ENCODE measurements around the gene IDH2.
"Not testable (repeated sequence)": the region's sequence is repeated elsewhere in the genome, so short reads cannot be mapped to it uniquely, and the experiment has no call there.

IDH2 gene

GRCh38 chr15:90115783-90116182 is 13.5 kb upstream of the IDH2 start:
- H3K4me3 ChIP-seq (ENCODE audit: low read depth, low read length), result no peak overlapping the region

DNA sequence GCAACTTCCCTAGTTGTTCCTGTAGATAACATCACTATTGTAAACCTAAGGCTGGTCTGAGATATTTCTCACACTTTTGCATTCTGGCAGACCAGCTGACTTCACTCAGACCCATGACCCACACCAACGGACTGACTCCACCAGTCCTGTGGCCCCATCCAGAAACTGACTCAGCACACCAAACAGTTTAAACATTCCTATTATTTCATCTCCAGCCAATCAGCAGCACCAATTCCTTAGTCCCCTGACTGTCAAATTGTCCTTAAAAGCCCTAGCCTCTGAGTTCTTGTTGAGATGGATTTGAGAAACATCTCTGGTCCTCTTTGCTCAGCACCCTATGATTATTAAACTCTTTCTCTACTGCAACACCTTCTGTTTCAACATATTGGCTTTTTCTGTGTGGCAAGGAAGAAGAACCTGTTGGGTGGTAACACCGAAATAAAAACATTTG is 12.2 kb upstream of the IDH2 start:
- H3K4me3 ChIP-seq (ENCODE audit: low read depth, low read length), result no peak overlapping the region

DNA sequence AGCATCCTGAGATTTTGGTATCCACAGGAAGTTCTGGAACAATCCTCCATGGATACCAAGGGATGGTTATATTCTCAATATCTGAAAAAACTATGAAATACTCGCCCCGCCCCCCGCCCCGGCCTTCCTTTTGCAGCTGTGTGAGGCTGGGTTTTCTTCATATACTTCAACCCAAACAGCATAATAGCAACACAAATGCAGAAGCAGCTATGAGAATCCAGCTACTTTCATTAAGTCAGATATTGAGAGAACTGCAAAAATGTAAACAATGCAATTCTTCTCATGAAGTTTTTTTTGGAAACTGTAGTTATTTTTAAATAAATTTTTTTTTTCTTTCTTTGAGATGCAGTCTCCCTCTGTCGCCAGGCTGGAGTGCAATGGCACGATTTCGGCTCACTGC is 10.9 kb upstream of the IDH2 start:
- H3K4me3 ChIP-seq (ENCODE audit: low read depth, low read length), result no peak overlapping the region

GRCh38 chr15:90109163-90109751 is 7.0 kb upstream of the IDH2 start:
- not testable (repeated sequence) for H3K4me3 ChIP-seq (ENCODE audit: low read depth, low read length)

GRCh38 chr15:90108038-90108437 is 5.8 kb upstream of the IDH2 start:
- not testable (repeated sequence) for H3K4me3 ChIP-seq (ENCODE audit: low read depth, low read length)

- no peak overlapping the region for H3K4me3 ChIP-seq (ENCODE audit: low read depth, low read length)
Measured at GRCh38 chr15:90106522-90107117, 4.4 kb upstream of the IDH2 start.

- no peak overlapping the region for H3K4me3 ChIP-seq (ENCODE audit: low read depth, low read length)
Measured at GRCh38 chr15:90105521-90105920, 3.3 kb upstream of the IDH2 start.

- no peak overlapping the region for H3K4me3 ChIP-seq (ENCODE audit: low read depth, low read length)
Measured at GRCh38 chr15:90104551-90104950, 2.3 kb upstream of the IDH2 start.

- H3K4me3 ChIP-seq (ENCODE audit: low read depth, low read length), result no peak overlapping the region
Measured at GRCh38 chr15:90103701-90104329, 1.5 kb upstream of the IDH2 start.

DNA sequence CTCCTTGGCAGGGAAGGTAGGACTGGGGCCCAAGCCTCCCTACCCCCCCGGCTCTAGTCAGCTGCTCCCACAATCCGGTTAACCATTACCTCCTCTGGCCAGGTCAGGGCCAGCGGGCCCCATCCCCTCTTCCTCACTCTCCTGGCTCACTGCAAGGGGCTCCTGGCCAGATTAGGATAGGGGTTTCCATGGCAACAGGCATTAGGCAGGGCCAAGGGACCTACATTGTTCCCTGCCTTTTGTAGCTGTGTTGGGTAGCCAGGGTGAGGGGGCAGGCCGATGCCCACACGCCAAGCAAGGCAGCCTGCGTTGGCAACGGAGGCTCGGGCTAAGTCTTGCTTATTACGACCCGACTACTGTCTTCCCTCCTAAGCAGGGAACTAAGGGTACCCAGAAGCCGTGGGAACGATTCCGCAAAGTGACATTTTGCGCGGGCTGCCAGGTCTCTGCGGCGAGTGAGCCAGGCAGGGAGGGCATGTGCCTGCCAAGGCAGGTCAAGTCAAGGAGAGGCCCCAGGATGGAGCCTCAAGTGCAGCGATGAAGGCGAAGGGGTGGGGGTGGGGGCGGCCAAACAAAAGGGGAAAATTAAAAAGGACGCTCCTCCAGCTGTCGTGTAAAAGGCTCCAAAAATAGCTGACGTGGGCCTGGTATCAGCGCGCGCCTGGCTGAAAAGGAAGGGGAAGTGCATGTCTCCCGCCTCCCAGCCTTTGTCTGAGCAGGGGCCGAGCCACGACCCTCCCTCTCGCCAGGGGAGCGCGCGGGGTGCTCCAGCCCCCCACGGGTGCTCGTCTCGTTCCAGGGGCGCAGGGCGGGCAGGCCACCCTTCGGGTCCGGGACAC is 919 bp downstream of the IDH2 start:
- peak overlapping the region; percentile 59 for H3K4me3 ChIP-seq (ENCODE audit: low read depth, low read length)

DNA sequence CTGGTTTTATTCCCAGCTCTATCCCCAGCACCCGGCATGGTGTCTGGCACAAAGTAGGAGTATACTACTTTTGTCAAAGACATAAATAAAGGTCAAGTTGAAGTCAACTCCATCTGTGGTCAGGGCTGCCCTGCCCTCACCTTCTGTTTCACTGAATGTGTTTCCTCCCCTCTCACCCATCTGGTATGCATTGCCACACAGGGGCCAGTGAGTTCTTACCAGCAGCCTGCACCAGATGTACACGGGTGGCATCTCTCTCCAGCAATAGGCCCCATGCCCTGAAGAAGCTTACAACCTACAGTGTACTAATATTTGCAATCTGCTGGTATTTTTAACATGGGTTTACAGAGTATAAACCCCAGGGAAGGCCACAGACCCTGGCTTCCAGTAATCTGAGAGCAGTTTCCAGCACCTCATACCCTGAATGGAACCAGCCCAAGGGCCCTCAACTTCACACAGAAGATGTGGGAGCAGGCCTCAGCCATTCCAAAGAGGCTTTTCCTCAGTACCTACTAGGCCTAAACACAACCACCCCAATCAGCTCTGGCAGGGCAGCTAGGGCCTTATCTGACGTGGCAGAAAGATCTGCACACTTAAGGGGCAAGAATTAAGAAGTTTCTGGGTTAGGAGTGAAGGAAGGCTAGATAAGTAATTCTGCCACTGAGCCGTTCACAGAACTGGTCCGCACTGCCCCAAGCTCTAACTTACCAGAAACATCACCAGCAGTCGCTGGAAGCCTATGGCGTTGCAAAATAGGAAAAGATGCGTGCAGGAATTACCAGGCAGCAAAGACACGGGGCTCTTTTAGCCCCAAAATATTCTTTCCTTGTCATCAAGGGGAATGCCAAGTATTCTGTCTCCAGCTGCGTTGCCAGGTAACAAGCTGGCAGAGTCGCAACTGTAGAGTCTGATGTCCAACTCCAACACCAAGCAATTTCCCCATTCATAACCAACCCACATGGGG is 2.1 kb downstream of the IDH2 start:
- no peak overlapping the region for H3K4me3 ChIP-seq (ENCODE audit: low read depth, low read length)

GRCh38 chr15:90099072-90099867 is 3.0 kb downstream of the IDH2 start:
- no peak overlapping the region for H3K4me3 ChIP-seq (ENCODE audit: low read depth, low read length)

DNA sequence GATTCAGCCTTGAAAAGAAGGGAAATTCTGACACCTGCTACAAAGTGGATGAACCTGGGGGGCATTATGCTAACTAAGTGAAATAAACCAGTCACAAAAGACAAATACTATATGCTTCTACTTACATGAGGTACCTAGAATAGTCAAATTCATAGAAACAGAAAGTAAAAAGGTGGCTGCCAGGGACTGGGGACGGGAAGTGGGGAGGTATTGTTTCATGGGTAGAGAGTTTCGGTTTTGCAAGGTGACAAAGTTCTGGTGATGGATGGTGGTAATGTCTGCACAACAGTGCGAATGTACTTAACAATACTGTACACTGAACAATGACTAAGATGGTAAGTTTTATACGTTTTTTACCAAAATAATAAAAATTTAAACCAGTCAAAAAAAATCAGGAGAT is 4.8 kb downstream of the IDH2 start:
- no peak overlapping the region for H3K4me3 ChIP-seq (ENCODE audit: low read depth, low read length)

DNA sequence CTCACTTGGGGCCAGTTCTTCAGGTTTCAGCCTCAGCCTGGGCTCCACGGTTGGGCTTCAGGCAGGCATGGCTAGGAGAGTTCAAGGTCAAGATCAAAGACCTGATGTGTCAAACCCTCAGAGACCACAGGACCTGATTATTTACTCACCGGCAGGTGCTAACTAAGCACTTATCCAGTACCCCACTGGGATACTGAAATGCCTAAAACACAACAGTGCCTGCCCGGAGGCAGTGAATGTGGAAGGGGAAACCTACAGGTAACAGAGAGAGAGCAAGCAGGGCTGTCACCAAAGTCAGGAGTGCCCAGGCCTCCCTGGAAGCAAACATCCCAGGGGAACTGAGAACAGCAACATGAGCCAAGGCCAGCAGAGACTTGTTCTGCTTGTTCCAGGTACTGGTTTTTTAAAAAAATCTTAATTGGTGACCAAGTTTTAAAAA is 6.7 kb downstream of the IDH2 start:
- H3K4me3 ChIP-seq (ENCODE audit: low read depth, low read length), result no peak overlapping the region

DNA sequence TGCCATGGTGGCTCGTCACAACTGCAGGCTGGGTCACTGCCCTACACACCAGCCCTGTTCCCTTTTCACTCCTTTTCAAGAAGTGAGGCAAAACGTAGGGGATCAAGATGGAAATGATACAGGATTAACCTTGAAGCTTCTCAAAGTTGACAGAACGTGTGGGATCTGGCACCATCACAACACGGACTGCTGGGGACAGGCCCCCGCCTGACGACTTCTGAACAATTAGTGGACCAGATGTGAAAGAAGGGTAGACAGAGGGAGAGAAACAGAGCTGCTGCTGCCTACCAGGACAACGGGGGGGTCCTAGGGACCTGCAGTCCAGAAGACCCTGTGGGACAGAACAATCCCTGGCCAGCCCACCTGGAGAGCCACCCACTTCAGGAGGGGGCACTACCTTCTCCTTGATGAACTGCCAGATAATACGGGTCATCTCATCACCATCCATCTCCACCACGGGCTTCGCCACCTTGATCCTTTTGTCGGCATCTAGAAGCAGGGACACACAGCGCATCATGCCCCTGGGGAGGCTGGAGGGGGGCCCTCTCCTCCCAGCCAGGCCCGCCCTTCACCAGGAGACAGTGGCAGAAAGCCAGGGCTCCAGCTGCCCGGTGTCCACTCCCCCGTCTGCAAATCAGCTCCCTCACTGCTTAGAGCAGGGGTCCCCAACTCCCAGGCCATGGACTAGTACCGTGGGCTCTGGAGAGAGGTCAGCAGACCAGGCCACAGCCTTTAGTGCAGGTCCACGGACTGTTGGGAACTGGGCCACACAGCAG is 10.9 kb downstream of the IDH2 start:
- no peak overlapping the region for H3K4me3 ChIP-seq (ENCODE audit: low read depth, low read length)

GRCh38 chr15:90090226-90090848 is 11.9 kb downstream of the IDH2 start:
- H3K4me3 ChIP-seq (ENCODE audit: low read depth, low read length), result no peak overlapping the region

GRCh38 chr15:90087454-90088154 is 14.7 kb downstream of the IDH2 start:
- no peak overlapping the region for H3K4me3 ChIP-seq (ENCODE audit: low read depth, low read length)

DNA sequence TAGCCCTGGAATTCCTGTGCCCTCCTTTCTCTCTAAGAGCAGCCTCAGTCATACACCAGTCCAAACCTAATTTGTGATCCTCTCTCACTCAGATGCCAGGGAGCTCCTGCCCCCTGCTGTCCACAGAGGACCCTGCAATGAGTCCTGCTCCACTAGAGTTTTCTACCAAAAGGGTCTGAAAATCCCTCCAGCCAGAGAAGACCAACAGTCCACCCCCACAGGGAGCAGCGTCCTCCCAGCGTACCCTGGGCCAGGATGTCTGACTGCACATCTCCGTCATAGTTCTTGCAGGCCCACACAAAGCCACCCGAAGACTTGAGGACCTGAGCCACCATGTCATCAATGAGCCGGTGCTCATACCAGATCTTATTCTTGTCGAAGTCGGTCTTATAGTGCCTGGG is 15.4 kb downstream of the IDH2 start:
- no peak overlapping the region for H3K4me3 ChIP-seq (ENCODE audit: low read depth, low read length)
